HEK293 (cell line): ENCODE results near the gene TBCC.

Source experiments
- ATF2 ChIP-seq: fragments of 450-650 bp; formaldehyde crosslinking; IDR thresholded peaks from 2 replicates; pipeline ENCODE4 v1.5.1; 2016; ENCODE audit warnings: missing biosample characterization, missing genetic modification characterization, low read depth
- EGR2 ChIP-seq: fragments of 450-650 bp; formaldehyde crosslinking; IDR thresholded peaks from 2 replicates; pipeline ENCODE4 v1.5.1; 2016; ENCODE audit warnings: low read depth, missing biosample characterization, missing genetic modification characterization
- HOXD13 ChIP-seq: sonication (generic); formaldehyde crosslinking; IDR thresholded peaks from 2 replicates; pipeline ENCODE4 v1.8.0; 2022; ENCODE audit warnings: missing genetic modification reagents, borderline replicate concordance
- IKZF3 ChIP-seq: fragments of 450-650 bp; IDR thresholded peaks from 2 replicates; pipeline ENCODE4 v1.5.0; 2018; ENCODE audit warnings: missing biosample characterization, mild to moderate bottlenecking, missing genetic modification characterization, moderate library complexity
- SALL2 ChIP-seq: fragments of 450-650 bp; formaldehyde crosslinking; IDR thresholded peaks from 2 replicates; pipeline ENCODE4 v1.5.0; 2017; ENCODE audit warnings: missing biosample characterization, mild to moderate bottlenecking, missing genetic modification characterization, borderline replicate concordance
- SP3 ChIP-seq: fragments of 450-650 bp; formaldehyde crosslinking; IDR thresholded peaks from 2 replicates; pipeline ENCODE4 v1.5.1; 2016; ENCODE audit warnings: missing biosample characterization, missing genetic modification characterization
- ZBTB21 ChIP-seq: fragments of 450-650 bp; formaldehyde crosslinking; IDR thresholded peaks from 2 replicates; pipeline ENCODE4 v1.5.1; 2017; ENCODE audit warnings: missing biosample characterization, missing genetic modification characterization
- ZBTB44 ChIP-seq: fragments of 450-650 bp; IDR thresholded peaks from 2 replicates; pipeline ENCODE4 v1.5.1; 2018; ENCODE audit warnings: missing biosample characterization, mild to moderate bottlenecking, missing genetic modification characterization
- ZNF112 ChIP-seq: fragments of 450-650 bp; formaldehyde crosslinking; IDR thresholded peaks from 2 replicates; pipeline ENCODE4 v1.5.0; 2017; ENCODE audit warnings: missing biosample characterization, missing genetic modification characterization
- ZNF114 ChIP-seq: fragments of 450-650 bp; formaldehyde crosslinking; IDR thresholded peaks from 2 replicates; pipeline ENCODE4 v1.5.0; 2017; ENCODE audit warnings: missing biosample characterization, missing genetic modification characterization
- ZNF132 ChIP-seq: fragments of 450-650 bp; formaldehyde crosslinking; IDR thresholded peaks from 2 replicates; pipeline ENCODE4 v1.5.1; 2017; ENCODE audit warnings: missing biosample characterization, missing genetic modification characterization, borderline replicate concordance
- ZNF146 ChIP-seq: fragments of 450-650 bp; formaldehyde crosslinking; IDR thresholded peaks from 2 replicates; pipeline ENCODE4 v1.5.1; 2016; ENCODE audit warnings: missing biosample characterization, missing genetic modification characterization
- ZNF174 ChIP-seq: fragments of 450-650 bp; formaldehyde crosslinking; IDR thresholded peaks from 2 replicates; pipeline ENCODE4 v1.5.0; 2017; ENCODE audit warnings: missing biosample characterization, mild to moderate bottlenecking, missing genetic modification characterization
- ZNF202 ChIP-seq: fragments of 450-650 bp; formaldehyde crosslinking; IDR thresholded peaks from 2 replicates; pipeline ENCODE4 v1.5.1; 2016; ENCODE audit warnings: missing biosample characterization, missing genetic modification characterization, borderline replicate concordance
- ZNF324 ChIP-seq: fragments of 450-650 bp; formaldehyde crosslinking; IDR thresholded peaks from 2 replicates; pipeline ENCODE4 v1.5.1; 2016; ENCODE audit warnings: missing biosample characterization, missing genetic modification characterization
- ZNF530 ChIP-seq: fragments of 450-650 bp; formaldehyde crosslinking; IDR thresholded peaks from 2 replicates; pipeline ENCODE4 v1.5.1; 2016; ENCODE audit warnings: low read depth, missing biosample characterization, missing genetic modification characterization
- ZNF600 ChIP-seq: fragments of 450-650 bp; formaldehyde crosslinking; IDR thresholded peaks from 2 replicates; pipeline ENCODE4 v1.5.1; 2016; ENCODE audit warnings: missing biosample characterization, missing genetic modification characterization
- ZNF629 ChIP-seq: fragments of 450-650 bp; formaldehyde crosslinking; IDR thresholded peaks from 2 replicates; pipeline ENCODE4 v1.5.1; 2017; ENCODE audit warnings: missing biosample characterization, missing genetic modification characterization
- ZNF658 ChIP-seq: fragments of 450-650 bp; formaldehyde crosslinking; IDR thresholded peaks from 2 replicates; pipeline ENCODE4; 2016; ENCODE audit warnings: missing biosample characterization, missing genetic modification characterization
- ZNF664 ChIP-seq: fragments of 450-650 bp; formaldehyde crosslinking; IDR thresholded peaks from 2 replicates; pipeline ENCODE4 v1.5.1; 2016; ENCODE audit warnings: missing biosample characterization, missing genetic modification characterization
- ZNF677 ChIP-seq: fragments of 450-650 bp; IDR thresholded peaks from 2 replicates; pipeline ENCODE4 v1.5.0; 2018; ENCODE audit warnings: missing biosample characterization, mild to moderate bottlenecking, missing genetic modification characterization, moderate library complexity
- ZNF701 ChIP-seq: fragments of 450-650 bp; formaldehyde crosslinking; IDR thresholded peaks from 2 replicates; pipeline ENCODE4 v1.5.1; 2016; ENCODE audit warnings: missing biosample characterization, missing genetic modification characterization
- ZSCAN16 ChIP-seq: fragments of 450-650 bp; formaldehyde crosslinking; IDR thresholded peaks from 2 replicates; pipeline ENCODE4 v1.5.1; 2016; ENCODE audit warnings: missing biosample characterization, missing genetic modification characterization
- TF ChIP-seq, protein P1 (sequence below): fragments of 450-650 bp; formaldehyde crosslinking; optimal IDR thresholded peaks from 2 replicates; pipeline ENCODE3; 2016; ENCODE audit warnings: missing biosample characterization, mild to moderate bottlenecking, missing genetic modification characterization
- TF ChIP-seq, protein P2 (sequence below): fragments of 450-650 bp; formaldehyde crosslinking; IDR thresholded peaks from 2 replicates; pipeline ENCODE4 v1.5.1; 2016; ENCODE audit warnings: missing biosample characterization, missing genetic modification characterization

The TBCC gene

DNA sequence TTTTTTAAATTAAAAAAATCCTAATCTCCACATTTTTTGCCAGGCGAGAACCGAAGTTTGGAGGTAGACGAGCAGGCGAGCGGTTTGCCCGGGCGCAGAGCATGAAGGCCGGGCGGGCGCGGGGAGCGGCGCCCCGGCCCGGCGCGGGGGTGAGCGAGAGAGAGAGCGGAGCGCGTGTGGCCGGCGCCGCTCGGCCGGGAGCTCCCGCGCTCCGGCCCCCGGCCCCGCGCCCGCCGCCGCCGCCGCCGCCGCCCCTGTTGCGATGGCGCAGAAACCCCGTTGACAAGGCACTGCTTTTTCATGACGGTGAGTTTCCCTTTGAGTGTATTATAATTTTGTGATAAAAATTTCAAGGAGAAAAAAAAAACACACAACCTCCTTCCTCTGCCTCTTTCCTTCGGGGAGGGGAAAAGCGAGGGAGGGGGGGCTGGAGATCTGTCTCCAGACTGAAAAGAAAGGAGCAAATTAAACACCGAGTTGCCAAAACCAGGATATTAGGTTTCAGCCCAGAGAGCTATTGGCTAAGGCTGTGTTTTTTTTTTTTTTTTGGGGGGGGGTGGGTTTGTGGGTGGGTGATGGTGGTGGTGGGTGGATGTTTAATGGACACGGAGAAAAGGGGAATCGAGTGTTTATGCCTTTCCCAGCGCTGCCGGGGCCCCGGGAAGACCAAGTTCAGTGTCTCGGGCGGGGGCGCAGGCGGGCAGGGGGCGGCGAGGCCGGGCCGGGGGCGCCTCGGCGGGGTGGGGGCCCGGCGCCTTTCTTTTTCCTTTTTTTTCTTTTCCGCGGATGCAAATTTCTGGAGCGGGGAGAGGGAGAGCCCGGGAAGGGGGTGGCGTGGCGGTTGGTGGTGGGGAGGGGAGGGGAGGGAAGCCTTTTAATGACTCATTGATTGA lies 36.1 kb upstream of the TBCC start, which contains the start of gene BICRAL (continued):
- TF ChIP-seq ZNF664 (tag by site-specific recombination), result no peak
- TF ChIP-seq ZNF324 (tag by site-specific recombination), result no peak
- no peak for TF ChIP-seq ZNF677
- TF ChIP-seq ZNF202 (tag by site-specific recombination), result no peak
- no peak for TF ChIP-seq HOXD13 (CRISPR knock-in tag)
- no peak for TF ChIP-seq ZNF132 (tag by site-specific recombination)
- TF ChIP-seq ZBTB21, result no peak
- no peak for TF ChIP-seq ZNF114
- TF ChIP-seq, protein P1, sequence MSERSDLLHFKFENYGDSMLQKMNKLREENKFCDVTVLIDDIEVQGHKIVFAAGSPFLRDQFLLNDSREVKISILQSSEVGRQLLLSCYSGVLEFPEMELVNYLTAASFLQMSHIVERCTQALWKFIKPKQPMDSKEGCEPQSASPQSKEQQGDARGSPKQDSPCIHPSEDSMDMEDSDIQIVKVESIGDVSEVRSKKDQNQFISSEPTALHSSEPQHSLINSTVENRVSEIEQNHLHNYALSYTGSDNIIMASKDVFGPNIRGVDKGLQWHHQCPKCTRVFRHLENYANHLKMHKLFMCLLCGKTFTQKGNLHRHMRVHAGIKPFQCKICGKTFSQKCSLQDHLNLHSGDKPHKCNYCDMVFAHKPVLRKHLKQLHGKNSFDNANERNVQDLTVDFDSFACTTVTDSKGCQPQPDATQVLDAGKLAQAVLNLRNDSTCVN (tag by site-specific recombination), result peak; percentile 32
- TF ChIP-seq ZNF174, result no peak
- no peak for TF ChIP-seq SP3 (tag by site-specific recombination)
- TF ChIP-seq ZNF658 (tag by site-specific recombination), result no peak
- no peak for TF ChIP-seq ZNF629
- 0 out of 2 replicates have a peak, but pooled peaks have one; percentile 4 for TF ChIP-seq ZBTB44 (tag by site-specific recombination)
- TF ChIP-seq ZNF112, result no peak
- TF ChIP-seq, protein P2, sequence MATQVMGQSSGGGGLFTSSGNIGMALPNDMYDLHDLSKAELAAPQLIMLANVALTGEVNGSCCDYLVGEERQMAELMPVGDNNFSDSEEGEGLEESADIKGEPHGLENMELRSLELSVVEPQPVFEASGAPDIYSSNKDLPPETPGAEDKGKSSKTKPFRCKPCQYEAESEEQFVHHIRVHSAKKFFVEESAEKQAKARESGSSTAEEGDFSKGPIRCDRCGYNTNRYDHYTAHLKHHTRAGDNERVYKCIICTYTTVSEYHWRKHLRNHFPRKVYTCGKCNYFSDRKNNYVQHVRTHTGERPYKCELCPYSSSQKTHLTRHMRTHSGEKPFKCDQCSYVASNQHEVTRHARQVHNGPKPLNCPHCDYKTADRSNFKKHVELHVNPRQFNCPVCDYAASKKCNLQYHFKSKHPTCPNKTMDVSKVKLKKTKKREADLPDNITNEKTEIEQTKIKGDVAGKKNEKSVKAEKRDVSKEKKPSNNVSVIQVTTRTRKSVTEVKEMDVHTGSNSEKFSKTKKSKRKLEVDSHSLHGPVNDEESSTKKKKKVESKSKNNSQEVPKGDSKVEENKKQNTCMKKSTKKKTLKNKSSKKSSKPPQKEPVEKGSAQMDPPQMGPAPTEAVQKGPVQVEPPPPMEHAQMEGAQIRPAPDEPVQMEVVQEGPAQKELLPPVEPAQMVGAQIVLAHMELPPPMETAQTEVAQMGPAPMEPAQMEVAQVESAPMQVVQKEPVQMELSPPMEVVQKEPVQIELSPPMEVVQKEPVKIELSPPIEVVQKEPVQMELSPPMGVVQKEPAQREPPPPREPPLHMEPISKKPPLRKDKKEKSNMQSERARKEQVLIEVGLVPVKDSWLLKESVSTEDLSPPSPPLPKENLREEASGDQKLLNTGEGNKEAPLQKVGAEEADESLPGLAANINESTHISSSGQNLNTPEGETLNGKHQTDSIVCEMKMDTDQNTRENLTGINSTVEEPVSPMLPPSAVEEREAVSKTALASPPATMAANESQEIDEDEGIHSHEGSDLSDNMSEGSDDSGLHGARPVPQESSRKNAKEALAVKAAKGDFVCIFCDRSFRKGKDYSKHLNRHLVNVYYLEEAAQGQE (tag by site-specific recombination), result no peak
- TF ChIP-seq ZNF701, result no peak
- TF ChIP-seq ZNF530 (tag by site-specific recombination), result no peak
- no peak for TF ChIP-seq ZNF600 (tag by site-specific recombination)
- peak; percentile 73 for TF ChIP-seq IKZF3 (tag by site-specific recombination)
- no peak for TF ChIP-seq ZSCAN16
- TF ChIP-seq EGR2 (tag by site-specific recombination), result no peak
- TF ChIP-seq ATF2 (tag by site-specific recombination), result no peak
- TF ChIP-seq ZNF146 (tag by site-specific recombination), result no peak
- TF ChIP-seq SALL2 (tag by site-specific recombination), result no peak
